SIG-M5 (cell line): Measurements from ENCODE around the gene SHISA9.

ENCODE experiments used
- DNase-seq: peaks from one replicate; lab custom pipeline; 2025; lab: John Stamatoyannopoulos, UW

The SHISA9 gene

DNA sequence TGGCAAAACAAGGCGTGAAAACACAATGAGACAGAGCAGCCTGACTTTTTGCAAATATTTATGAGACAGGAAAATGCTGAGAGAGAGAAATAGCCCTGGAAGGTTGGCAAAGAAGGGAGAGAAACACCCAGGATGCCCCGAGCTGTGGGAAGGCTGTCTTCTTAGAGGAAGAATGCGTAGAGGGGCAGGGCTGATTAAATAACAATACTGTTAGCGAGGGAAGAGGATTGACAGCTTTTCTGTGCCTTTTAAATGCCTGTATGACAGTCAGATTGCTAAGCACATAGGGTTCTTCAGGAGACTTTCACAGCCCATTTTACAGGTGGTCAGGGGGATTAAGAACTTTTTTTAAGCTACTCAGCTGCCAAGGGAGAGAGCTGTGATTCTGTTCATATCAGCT is 219.2 kb downstream of the SHISA9 start:
- no peak for DNase-seq

DNA sequence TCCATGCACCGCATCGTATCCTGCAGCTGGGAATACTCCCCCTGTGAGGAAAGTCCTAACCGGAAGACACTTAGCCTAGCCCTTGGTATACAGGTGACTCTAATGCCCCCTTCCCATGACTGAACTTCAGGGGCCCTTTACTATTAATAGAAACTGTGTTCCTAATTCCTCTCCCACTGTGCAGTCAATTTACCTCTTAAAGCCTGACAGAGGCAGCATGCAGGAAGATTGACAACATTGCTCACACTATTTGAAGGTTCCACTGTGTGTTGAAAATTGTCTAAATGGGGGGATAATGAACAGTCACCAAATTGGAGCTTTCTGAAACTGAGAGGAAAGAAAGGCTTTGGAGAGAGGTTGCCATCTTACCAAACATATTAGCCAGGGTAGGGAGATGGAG is 222.6 kb downstream of the SHISA9 start:
- DNase-seq: no peak

DNA sequence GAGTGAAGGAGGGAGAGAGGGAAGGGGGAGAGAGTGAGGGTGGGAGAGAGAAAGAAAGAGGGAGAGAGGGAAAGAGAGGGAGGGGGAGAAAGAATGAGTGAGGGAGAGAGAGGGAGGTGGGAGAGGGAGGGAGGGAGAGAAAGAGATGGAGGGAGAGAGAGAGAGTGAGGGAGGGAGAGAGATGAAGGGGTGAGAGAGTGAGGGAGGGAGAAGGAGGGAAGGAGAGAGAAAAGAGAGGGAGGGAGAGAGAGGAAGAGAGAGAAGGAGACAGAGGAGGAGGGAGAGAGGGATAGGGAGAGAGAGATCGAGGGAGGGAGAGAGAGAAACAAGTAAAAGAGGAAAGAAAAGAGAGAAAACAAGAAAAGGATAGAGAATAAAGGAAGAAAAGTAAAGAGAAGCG is 225.7 kb downstream of the SHISA9 start:
- no peak for DNase-seq

DNA sequence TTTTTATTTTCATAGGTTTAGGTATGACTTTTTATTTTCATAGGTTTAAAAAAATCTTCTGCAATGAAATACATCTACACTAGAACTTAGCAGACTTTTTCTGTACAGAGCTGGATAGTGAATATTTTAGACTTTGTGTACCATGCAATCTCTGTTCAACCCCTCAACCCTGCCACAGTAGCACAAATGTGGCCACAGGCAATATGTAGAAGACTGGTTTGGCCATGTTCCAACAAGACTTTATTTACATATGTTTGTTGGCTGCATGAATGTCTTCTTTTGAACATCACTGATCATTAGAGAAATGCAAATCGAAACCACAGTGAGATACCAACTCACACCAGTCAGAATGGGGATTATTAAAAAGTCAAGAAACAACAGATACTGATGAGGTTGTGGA is 229.2 kb downstream of the SHISA9 start:
- no peak for DNase-seq

DNA sequence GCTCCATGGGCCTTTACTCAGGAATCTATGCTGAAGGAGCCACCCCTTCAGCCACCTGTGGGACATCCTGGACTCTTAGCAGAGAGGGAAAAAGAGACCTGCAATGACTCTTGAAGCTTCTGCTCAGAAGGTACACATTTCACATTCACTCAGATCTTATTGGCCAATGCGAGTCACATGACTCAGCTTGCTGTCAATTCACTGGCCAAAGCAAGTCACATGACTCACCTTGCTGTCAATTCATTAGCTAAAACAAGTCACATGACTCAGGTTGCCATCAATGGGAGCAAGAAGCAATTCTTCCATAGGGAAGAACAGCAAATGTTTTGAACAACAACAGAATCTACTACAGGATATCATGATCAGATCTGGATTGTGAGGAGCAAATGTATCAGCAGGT is 233.4 kb downstream of the SHISA9 start:
- DNase-seq: no peak

DNA sequence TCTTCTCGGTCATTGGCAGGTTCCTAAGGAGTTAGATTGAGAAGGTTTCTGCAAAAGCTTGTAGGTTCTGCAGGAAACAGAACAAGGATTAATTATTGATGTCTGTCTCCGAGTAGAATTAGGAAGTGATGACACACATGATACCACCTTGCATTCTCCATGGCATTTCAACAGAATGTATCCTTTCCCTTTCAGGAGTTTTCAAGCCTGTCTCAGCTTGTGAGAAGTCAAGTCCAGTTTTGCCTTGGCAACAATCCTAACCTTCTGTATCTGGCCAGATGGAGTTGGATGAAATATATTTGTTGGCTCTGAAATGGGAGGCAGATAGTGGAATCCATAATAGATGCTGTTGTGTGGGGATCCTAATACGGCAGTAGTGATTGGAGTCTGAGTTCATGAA is 235.5 kb downstream of the SHISA9 start:
- no peak for DNase-seq

DNA sequence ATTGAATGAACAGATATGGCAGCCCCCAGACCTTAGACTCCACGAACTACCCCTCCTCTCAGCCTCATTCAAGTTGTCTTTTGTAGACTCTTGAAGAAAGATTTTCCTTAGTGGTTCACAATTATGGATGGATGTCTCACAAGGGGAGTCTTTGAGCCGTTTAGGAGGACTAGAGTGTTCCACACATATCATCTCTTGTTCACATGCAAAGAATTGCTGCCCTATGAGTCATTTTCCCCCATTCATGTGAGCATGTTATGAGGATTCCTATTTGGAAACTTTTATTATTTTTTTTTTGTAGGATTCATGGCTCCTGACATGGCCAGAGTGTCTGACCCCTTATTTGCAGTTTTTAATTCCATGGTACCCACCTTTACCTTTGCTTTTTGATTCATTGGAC is 237.1 kb downstream of the SHISA9 start:
- no peak for DNase-seq

DNA sequence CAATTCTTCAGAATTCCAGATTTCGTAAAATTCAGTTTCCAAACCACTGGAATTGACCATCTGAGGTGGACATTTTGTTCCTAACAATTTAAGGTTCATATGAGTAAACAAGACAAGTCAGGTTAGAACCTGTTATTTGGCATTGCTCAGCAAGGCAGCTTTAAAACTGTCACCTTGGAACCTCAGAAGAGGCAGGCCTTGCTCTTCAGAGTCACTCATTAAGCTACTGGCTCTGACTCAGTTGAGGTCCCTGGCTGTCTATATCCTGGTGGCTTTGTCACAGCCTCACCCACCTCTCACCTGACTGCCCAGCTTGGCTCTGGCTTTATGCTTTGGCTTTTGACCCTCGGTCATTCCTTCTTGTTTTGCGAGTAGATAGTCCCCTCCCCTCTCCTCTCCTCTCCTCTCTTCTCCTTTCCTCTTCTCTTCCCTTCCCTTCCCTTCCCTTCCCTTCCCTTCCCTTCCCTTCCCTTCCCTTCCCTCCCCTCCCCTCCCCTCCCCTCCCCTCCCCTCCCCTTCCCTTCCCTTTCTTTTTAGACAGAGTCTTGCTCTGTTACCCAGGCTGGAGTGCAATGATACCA is 238.4 kb downstream of the SHISA9 start:
- DNase-seq: no peak

DNA sequence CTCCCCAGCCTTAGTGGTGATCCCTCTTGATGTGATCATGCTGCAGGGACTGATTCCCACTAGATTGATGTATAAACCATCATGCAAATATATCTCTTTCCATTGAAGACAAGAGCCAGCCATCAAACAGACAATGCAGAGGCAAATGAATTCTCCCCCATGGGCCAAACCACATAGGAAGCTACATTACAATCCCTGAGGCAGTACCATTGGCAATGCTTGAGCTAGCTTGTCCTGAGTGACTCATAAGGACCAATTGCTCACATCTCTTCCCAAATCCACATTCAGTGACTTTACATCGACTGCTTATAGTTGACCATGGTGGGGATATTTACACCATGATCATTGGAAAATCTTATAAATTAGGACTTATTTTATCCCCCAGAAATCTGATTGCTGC is 242.2 kb downstream of the SHISA9 start:
- DNase-seq: no peak

DNA sequence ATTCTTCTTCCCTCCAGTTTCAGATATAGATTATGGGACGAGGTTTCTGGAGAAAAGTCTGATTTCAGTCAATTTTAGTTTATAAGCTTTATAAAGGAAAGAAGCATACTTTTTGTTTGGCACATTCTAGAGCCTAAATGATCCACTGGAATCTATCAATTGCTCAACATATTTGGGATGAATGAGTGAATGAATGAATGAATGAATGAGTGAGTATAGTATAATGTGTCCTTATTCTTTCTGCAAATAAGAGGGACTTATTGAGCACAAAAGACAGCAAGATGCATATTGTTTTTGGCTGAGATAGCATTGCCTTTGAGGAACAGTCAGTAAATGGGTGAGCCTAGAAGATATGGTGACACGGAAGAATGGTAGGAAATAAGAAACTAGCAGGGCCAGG is 245.4 kb downstream of the SHISA9 start:
- no peak for DNase-seq

DNA sequence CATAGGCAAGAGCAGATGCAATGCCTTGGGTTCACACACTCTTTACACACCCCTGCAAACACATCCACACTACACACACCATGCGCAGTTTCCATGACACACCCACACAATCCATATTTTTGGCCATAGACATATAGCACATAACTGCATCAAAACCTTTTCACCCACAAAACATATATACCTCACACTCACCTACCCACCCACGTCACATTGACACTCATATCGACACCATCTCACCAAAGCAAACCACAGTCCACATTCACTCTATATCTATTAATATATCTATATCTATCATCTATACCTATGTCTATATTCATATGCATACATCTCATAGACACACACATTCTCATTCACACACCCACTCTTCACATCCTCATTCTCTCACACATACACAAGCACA is 246.9 kb downstream of the SHISA9 start:
- no peak for DNase-seq

DNA sequence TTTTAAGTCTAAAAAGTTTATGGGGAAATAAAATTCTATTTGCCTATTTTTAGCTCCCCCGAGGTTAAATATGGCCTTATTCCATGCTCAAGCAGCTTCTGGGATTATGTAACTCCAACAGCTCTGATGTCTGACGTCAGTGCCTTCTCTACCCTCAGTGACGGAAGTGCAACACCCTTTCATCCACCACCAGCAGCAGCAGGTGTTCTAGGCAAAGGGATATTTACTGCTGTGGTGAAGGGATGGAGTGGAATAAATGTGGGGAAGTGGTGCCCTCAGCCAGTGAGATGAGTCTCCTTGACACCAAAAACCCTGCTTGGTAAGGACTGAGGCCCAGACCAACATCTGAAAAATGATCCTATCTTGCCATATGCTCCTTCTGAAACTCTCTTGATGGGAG is 247.4 kb downstream of the SHISA9 start:
- DNase-seq: no peak

DNA sequence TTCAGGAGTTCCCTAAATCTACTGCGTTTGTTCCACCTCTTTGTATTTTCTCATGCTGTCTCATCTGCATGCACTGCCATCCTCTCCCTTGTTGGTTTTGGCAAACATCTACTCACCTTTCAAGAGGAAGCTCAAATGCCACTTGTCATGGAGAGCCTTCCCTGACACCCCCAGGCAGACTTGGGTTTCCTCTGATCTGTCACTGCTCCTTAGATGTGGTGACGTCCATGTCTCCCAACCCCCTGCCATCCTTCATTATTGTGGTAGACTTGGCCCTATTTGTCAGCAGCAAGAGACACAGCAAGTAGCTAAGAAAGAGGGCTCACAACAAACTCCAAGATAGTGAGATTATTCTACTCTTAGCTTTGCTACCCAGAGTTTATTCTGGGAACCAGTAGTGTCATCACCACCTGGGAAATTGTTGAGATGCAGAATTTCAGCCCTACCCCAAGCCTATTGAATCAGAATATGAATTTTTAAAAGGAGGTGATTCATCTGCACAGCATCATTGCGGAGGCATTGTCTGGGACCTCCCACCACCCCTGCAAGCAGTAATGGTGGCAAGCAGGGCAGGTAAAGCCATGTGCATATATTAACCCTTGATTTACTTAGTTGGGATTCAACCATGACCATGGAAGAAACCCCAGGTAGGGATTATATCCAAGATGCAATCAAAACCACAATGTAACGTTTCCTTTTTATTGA is 248.9 kb downstream of the SHISA9 start:
- DNase-seq: no peak

DNA sequence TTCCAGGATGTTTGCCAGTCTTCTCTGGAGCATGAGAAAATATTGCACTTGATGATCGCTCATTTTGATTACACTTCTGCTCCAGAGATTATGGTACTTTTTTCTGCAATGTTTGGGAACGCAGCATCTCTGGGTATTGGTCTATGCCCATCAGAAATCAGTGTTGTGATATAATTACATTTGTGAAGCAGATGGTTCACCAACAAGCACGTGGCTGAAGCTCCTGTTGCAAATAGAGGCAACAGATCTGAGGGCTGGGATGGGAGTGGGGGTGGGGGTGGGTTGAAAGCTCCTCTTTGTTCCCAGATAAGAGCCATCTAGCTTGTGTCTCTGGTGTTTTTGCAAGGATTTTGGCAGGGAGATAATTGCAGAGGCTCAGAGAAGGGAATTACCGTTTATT is 252.3 kb downstream of the SHISA9 start:
- no peak for DNase-seq

DNA sequence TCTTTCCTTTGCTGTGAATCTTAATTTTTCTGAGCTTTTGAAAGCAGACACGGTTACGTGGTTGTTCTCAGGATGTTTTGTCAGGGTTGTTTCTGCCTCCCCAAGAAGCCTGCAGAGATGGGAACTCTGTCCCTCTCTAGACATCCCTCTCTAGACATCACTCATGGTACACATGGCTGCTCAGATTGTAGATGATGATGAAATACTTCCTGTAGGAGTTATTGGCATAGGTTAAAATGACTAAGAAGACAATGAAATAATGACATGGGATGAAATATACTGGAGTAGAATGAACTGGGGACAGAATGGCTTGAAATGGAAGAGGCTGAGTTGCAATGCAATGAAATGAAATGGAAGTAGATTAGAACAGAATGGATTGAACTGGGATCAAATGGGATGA is 253.4 kb downstream of the SHISA9 start:
- DNase-seq: no peak

DNA sequence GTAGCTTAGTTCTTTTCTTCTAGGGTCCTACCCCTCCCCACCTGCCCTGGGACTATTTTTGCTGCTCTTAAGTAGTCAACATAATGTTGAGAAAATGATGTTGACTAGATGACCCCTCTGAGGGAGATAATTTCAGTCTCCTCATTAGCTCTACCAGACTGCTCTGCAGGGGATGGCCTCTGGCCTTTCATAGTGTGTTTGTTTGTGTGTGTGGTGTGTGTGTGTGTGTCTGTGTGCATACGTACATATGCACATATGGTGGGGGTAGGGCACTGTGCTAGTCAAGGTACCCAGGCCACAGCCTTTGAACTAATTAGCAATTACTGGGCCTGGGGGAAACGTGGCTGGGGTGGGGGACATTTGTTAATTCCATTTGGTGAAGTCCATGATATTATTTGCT is 254.0 kb downstream of the SHISA9 start:
- no peak for DNase-seq

DNA sequence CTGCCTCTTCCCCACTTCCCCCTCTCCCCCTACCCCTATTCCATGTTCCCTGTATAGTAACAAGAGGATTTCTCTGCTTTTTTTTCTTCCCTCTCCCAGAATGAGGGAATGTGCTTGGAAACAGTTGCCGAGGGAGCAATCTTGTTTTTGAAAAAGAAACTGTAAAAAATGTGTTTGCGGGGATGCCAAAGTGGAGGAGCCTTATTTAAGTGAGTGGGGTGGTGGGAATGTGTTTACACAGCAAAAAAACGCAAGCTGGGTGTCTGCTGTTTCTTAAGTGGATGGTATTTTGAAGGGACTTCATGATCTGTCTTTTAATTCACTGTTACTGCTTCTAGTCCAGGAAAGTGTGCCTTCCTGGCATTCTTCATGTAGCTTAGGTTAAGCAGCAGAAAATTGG is 254.4 kb downstream of the SHISA9 start:
- no peak for DNase-seq

DNA sequence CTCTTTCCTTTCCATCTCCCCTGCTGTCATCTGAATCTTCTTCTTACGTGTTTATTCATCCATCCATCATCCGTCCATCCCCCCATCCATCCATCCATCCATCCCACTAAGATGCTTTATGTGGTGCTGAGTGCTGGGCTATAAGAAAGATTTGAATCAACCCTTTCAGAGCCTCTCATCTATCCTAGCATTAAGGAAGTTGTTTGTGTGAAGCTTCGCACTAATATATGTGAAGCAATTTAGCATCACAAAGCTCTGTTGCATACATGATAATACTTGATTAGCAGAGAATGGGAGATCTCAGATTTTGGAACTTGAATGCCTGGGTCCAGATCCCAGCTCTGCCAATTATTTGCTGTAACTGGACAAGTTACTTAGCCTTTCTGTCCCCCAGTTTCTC is 255.7 kb downstream of the SHISA9 start:
- no peak for DNase-seq

DNA sequence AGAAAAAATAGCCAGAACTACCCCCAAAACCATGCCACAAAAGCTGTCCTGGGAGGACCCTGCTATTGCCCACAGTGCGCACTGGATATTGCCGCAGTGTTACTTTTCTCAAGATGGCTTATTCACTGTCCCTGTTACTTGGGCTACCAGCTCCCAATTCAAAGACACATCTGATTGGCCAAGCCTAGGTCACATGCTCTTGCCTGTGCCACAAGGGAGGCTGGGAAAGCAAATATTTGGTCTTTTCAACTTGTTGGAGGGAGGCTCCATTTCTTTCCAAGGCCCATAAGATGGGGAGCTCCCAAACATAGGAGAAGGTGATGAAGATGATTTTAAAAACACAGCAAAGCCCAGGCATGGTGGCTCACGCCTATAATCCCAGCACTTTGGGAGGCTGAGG is 257.0 kb downstream of the SHISA9 start:
- no peak for DNase-seq

DNA sequence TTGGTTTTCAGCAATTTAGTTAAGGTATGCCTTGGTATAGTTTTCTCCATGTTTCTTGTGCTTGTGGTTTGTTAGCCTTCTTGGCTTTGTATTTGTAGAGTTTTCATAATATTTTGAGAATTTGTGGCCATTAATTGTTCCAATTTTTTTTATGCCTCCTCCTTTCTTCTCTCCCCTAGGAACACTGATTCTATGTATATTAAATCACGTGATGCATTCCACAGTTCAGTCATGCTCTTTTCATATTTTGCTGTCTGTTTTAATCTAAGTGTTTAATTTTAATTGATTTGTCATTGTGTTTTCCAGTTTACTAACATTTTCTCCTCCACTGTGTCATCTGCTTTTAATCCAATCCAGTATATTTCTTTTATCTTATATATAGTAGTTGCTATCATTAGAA is 263.6 kb downstream of the SHISA9 start:
- DNase-seq: no peak

DNA sequence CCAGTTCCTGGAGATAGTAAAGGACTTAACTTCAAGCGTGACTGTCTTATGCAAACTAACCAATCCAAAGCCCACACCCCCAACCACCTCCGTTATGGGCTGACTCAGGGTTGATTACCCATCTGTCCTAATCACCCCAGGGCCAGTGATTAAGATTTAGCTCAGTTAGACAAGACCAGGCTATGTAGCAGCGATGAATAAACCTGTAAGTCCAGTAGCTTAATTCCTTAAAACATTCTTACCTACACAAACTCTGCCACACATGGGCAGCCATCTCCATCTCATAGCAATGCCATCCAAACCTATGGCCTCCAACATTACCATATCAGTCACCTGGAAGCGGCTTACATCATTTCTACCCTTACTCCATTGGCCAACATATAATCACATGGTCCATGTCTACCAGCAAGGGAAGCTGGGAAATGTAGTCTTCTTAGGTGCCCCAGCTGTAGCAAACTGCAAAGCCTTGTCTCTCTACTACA is 266.7 kb downstream of the SHISA9 start:
- DNase-seq: no peak

DNA sequence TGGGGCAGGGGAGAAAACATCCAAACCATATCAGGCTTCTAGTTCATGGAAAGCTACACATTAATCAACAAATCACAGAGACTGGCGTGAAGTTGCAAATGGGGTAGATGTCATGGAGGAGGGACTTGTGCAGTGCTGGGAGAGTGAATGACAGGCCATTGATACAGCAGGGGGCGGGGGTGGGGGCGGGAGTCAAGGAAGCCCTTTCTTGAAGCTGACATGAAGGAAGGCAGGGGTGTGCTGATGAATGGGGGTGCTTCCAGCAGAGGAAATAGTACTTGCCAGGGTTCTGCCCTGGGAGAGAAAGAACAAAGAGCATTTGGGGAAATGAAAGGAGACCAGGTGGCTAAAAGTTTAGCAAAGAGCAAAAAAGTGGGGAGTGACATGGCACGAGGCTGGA is 269.9 kb downstream of the SHISA9 start:
- no peak for DNase-seq

DNA sequence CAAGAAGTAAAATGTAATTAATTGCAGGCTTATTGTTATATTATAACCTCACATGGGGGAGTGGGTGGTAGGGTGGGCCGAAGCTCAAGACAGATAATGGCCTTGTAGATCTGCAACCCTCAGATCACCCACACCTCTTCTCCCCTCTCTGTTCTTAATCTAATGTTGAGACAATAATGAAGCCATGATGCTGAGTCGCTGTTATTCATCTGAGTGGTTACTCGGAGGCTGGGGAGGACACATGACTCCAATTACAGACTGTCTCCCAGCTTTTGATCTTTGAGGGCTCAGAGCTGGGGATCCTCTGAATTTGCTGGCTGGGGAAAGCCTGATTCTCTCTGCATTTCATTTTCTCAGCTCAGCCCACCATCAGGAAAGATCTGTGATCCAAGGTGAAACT is 275.3 kb downstream of the SHISA9 start:
- no peak for DNase-seq

DNA sequence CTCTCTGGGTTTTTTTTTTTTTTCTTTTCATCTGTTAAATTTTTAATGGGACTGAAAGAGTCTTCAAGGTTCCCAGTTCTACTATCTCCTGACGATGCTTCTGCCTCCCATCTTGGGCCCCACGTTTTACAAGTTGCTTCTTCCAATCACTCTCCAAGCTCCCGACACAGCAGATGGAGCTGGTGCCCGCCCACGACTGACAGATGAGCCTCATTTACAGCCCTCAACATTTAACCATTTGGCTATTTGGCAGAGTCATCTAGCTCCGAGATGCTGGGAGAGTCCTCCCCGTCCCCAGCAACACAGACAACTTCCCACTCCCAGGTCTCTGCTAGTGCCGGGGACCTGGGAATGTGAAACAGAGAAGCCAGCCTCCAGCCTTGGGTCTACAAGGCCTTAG is 276.9 kb downstream of the SHISA9 start:
- no peak for DNase-seq
